Effector memory CD4-positive, alpha-beta T cell (primary cell): Measurements from ENCODE around the gene CDH18.

Experiments
- DNase-seq, 3 donors: peaks; one replicate each; pipeline ENCODE4 v3.0.0-alpha.2; 2020
- H3K27ac ChIP-seq: 2 replicates; pipeline ENCODE4 v1.7.0; 2013; ENCODE audit warnings: mild to moderate bottlenecking, low read length, moderate library complexity; ENCODE audit not compliant: insufficient read depth, poor library complexity, severe bottlenecking
- H3K27me3 ChIP-seq: replicated peaks from 2 replicates; pipeline ENCODE4 v1.7.0; 2013; ENCODE audit warnings: mild to moderate bottlenecking, low read length; ENCODE audit not compliant: insufficient read depth, control insufficient read depth, poor library complexity, severe bottlenecking
- H3K36me3 ChIP-seq: 2 replicates; pipeline ENCODE4 v1.7.0; 2013; ENCODE audit warnings: mild to moderate bottlenecking, low read length, moderate library complexity; ENCODE audit not compliant: control insufficient read depth, insufficient read depth
- H3K4me1 ChIP-seq: 2 replicates; pipeline ENCODE4 v1.7.0; 2013; ENCODE audit warnings: low read length, mild to moderate bottlenecking; ENCODE audit not compliant: control insufficient read depth, insufficient read depth, poor library complexity, severe bottlenecking
- H3K4me3 ChIP-seq: 2 replicates; pipeline ENCODE4 v1.7.0; 2013; ENCODE audit warnings: low read length, low read depth, mild to moderate bottlenecking; ENCODE audit not compliant: insufficient read depth, poor library complexity, severe bottlenecking
- H3K9me3 ChIP-seq: 2 replicates; pipeline ENCODE4 v1.7.0; 2013; ENCODE audit warnings: mild to moderate bottlenecking, low read length, moderate library complexity; ENCODE audit not compliant: control insufficient read depth

CDH18 gene

DNA sequence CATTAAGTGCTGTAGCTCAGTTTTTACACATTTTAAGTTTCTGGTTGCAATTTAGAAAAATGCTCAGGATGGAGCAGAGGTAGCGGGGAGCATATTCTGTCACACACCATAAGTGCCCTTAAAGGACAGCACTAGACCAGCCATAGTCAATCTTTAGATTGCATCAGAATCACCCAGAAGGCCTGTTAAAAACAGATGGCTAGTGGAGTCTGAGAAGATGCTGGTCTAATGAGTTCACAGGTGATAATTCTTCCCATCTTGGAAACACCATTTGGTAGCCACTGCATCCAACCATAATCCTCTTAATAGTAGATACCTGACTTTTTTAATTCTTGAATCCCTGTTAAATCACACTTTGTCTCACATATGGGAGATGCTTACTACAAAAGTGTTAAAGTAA is 113.2 kb downstream of the CDH18 start:
- DNase-seq, result no peak
- Histone ChIP-seq H3K27ac (no peak overlapping the region), H3K36me3 (no peaks in the 10 kb centered on the region), H3K4me1 (no peaks in the 10 kb centered on the region), H3K9me3 (peaks cover 3% of the 10 kb centered on the region), H3K4me3 (no peak overlapping the region), H3K27me3 (no peaks in the 10 kb centered on the region)

DNA sequence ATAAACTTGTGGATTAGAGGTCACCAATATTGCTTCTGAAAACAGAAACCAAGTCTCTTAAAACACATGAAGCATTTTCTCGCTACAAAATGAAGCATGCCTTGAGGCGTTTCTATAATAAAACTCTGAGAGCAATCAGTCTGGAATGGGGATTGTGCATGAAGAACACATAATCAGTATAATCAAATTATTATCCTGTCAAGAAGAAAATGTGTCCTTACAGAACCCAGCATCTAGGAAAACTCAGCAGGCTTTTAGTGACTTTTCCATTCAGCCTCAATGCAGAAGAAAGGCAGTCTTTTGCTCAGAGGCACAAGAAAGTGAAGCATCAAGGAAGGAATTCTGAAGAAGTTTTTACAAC is 121.9 kb downstream of the CDH18 start:
- no peaks in the 10 kb centered on the region for H3K27me3 ChIP-seq
- DNase-seq, result no peak
- no peak overlapping the region for H3K4me3 ChIP-seq
- no peak overlapping the region for H3K27ac ChIP-seq
- no peaks in the 10 kb centered on the region for H3K4me1 ChIP-seq
- H3K36me3 ChIP-seq, result no peaks in the 10 kb centered on the region
- no peaks in the 10 kb centered on the region for H3K9me3 ChIP-seq

DNA sequence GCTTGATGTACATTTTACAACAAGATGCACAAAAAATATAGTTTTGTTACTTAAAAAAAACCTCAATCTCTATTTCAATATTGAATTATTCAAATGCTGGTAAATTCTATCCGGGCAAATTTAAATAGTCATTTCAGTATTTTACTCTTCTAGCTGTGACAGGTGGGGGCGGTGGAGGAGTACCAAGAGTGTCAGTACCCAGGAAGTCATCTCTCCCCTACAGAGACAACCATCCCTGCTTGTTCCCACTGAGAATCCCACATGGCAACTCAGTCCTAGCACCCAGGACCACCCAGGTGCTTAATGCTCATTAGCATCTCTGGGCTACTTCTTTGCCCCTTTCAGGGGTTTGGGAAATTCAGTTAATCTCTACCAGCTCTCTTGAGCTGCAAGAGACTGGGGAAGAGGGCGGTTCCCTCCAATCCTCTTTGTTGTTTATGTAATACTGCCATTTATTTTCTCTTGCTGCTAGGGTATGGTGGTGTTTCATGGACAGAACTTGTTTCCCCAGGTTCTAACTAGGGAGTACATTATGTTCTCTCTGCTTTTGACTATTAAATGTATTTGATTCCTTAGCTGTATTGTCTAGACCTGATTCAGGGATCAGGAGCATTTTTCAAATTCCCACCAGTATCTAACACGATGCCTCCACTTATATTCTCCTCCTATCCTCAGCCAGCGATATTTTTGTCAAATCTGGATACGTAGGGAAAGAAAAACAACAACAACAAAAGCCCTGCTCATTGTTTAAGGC is 122.5 kb downstream of the CDH18 start:
- Histone ChIP-seq H3K4me1 (no peaks in the 10 kb centered on the region), H3K9me3 (no peaks in the 10 kb centered on the region), H3K27me3 (no peaks in the 10 kb centered on the region), H3K4me3 (no peak overlapping the region), H3K27ac (no peak overlapping the region), H3K36me3 (no peaks in the 10 kb centered on the region)
- DNase-seq, result no peak

DNA sequence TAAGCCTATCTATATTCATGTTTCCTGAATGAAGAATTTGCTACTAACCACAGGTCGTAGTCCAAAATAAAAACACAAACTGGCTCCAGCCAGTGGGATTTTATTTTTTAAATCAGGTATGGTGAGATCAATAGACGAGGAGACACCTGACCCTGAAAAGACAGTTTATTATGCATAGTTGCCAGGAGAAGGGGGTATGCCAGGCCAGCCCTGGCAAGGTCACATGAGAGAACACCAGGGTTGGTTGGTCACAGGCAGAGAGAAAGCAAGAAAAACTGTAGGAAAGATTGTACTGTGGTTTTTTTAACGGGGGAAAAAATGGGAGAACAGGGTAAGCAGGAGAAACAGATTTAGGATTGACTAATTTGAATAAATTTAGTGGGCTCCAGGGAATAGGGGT is 125.3 kb downstream of the CDH18 start:
- H3K36me3 ChIP-seq, result no peaks in the 10 kb centered on the region
- DNase-seq, result no peak
- no peaks in the 10 kb centered on the region for H3K27me3 ChIP-seq
- no peaks in the 10 kb centered on the region for H3K9me3 ChIP-seq
- H3K27ac ChIP-seq, result no peak overlapping the region
- no peaks in the 10 kb centered on the region for H3K4me1 ChIP-seq
- H3K4me3 ChIP-seq, result no peak overlapping the region

DNA sequence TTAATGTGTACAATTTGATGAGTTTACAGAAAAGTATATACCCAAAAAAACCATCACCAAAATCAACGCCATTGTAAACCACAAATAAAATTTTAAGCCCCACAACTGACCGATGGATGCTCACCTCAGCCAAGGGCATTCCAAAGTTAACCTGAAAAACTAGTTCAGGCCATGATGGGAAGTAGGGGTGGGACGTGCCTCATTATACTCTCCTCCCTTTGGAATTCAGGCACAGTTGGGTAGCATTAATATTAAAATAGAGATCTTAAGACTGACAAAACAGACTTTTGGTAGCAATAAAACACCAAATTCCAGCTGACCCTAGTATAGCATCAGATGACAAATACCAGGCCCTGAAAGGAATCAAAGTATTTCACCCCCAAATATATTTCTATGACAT is 129.0 kb downstream of the CDH18 start:
- H3K36me3 ChIP-seq, result no peaks in the 10 kb centered on the region
- no peak for DNase-seq

DNA sequence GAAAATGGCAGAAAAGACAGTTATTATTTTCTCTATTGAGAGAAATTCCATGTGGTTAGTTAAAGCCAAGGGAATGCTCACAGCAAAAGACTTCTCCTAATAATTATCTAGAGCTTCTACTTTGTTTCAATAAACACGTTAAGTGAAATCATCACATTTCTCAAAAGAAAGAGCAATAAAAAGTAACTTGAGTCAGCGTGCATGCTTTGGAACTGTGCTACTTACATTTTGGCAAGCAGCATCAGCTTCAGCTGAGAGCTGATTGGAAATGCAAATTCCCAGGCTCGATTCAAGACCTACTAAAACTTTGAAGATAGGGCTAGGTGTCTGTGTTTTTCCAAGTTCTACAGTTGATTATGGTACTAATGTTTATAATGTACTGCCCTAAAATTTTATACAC is 132.1 kb downstream of the CDH18 start:
- DNase-seq, result no peak
- Histone ChIP-seq H3K27ac (no peak overlapping the region), H3K9me3 (no peaks in the 10 kb centered on the region), H3K4me1 (no peaks in the 10 kb centered on the region), H3K4me3 (no peak overlapping the region), H3K36me3 (no peaks in the 10 kb centered on the region), H3K27me3 (no peaks in the 10 kb centered on the region)

More for the DNA sequence above, 129.0 kb downstream of the CDH18 start:
- no peak overlapping the region for H3K4me3 ChIP-seq
- no peaks in the 10 kb centered on the region for H3K4me1 ChIP-seq
- no peaks in the 10 kb centered on the region for H3K27me3 ChIP-seq
- no peaks in the 10 kb centered on the region for H3K9me3 ChIP-seq
- no peak overlapping the region for H3K27ac ChIP-seq

DNA sequence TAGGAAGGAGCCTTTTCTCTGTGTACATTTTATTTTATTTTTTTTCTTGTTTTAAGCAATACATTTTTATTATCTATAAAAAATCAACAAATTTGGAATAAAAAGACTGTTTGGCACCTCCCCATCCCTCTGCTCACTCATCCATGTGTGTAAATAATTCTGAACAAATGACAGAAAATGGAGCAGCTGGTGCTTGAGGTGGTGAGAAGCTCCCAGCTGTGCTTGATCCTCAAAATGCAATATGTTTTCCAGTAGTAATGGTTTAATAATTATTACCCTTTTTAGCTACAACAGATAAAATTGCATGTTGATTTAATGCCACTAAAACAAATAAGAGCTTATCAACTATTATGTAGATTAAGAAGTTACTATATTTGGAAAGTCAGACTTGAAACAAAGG is 132.5 kb downstream of the CDH18 start:
- H3K4me3 ChIP-seq, result no peak overlapping the region
- no peaks in the 10 kb centered on the region for H3K4me1 ChIP-seq
- no peak overlapping the region for H3K27ac ChIP-seq
- no peaks in the 10 kb centered on the region for H3K27me3 ChIP-seq
- DNase-seq, result no peak
- H3K36me3 ChIP-seq, result no peaks in the 10 kb centered on the region
- H3K9me3 ChIP-seq, result no peaks in the 10 kb centered on the region

DNA sequence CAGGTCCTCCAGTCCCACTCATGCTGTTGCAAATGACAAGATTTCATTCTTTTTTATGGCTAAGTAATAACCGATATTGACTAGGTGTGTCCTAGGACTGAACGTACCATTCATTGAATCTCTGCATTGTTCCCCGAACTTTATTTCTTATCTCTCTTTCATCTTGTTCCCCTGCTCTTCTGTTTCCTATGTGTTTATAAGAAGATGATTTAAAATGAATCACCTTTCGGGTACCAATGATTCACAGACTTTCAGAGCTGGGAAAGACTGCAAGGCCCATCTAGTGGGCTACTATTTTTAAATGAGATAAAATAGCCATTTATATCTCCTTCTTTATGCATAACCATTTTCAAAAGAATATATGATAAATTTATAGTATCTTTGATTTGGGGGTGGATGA is 133.0 kb downstream of the CDH18 start:
- H3K27me3 ChIP-seq, result no peaks in the 10 kb centered on the region
- no peak for DNase-seq
- no peaks in the 10 kb centered on the region for H3K36me3 ChIP-seq
- no peaks in the 10 kb centered on the region for H3K4me1 ChIP-seq
- H3K9me3 ChIP-seq, result no peaks in the 10 kb centered on the region
- no peak overlapping the region for H3K4me3 ChIP-seq
- no peak overlapping the region for H3K27ac ChIP-seq

DNA sequence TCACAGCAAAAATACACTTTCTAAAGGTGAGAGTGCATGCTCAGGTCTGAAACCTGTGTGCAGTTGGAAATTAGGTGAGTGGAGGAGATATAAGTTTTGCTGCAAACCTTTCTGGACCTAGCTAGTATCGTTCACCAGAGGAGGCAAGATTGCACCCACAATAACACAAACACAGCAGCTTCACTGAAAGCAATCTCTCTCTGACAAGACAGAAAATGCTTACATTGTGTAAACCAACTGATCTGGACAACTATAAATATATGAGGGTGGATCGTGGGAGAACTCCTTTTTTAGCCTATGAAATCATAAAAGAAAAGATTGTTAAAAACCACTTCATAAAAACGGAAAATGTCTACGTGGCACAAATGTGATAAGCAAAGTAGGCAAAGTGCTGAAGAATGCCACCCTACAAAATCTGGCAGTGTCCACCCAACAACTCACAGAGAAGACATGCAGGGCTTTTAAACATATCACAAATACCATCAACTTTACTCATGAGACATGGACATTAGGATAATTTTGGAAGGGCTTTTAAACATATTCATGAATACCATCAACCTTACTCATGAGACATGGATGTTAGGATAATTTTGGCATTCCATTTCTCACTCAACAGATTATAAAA is 134.3 kb downstream of the CDH18 start:
- no peaks in the 10 kb centered on the region for H3K36me3 ChIP-seq
- no peak for DNase-seq
- H3K27ac ChIP-seq, result no peak overlapping the region
- no peaks in the 10 kb centered on the region for H3K9me3 ChIP-seq
- H3K4me3 ChIP-seq, result no peak overlapping the region
- no peaks in the 10 kb centered on the region for H3K4me1 ChIP-seq
- H3K27me3 ChIP-seq, result no peaks in the 10 kb centered on the region

DNA sequence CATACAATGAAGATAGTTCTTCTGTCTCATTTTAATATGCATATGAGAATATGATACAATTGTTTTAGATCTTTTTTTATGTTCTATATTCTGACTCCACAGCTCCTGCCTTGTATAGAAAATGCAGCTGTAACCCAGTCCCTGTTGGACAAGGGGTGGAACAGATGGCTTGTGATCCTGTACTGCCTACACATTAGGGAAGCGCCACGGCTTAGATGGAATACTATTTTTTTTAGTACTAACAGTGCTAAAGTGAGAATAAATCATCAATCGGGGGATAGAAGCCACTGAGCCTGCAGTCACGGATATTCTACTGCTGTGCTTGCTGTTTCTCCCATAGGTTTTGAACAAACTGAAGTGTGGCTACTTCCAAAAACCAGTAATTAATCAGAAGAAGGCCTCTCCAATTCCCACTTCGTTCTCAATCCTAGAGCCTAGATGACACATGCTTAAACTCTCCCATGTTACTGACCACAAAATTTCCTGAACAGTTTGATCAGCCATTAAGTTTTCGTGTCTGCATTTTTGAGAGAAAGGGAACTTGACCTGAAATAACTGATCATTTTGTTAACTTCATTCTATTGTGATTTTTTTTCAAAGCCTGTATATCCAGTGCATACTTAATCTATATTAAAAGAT is 150.3 kb downstream of the CDH18 start:
- H3K36me3 ChIP-seq, result no peaks in the 10 kb centered on the region
- no peaks in the 10 kb centered on the region for H3K9me3 ChIP-seq
- H3K4me3 ChIP-seq, result no peak overlapping the region
- no peaks in the 10 kb centered on the region for H3K27me3 ChIP-seq
- no peaks in the 10 kb centered on the region for H3K4me1 ChIP-seq
- no peak for DNase-seq
- H3K27ac ChIP-seq, result no peak overlapping the region
